HG03135 (cell line): ENCODE measurements around the gene SYNCRIP.
"Not testable (repeated sequence)": the region's sequence is repeated elsewhere in the genome, so short reads cannot be mapped to it uniquely, and the experiment has no call there.

Source experiments
- ATAC-seq: cut with Tn5 transposase; IDR thresholded peaks from one replicate; pipeline ENCODE4 v1.9.1; 2021; ENCODE audit warnings: mild to moderate bottlenecking, moderate library complexity; ENCODE audit not compliant: unreplicated experiment

Gene SYNCRIP

GRCh38 chr6:85670573-85670972 lies 27.9 kb upstream of the SYNCRIP start:
- ATAC-seq, result no peak

- peak; percentile 95 for ATAC-seq
These were observed 27.1 kb upstream of the SYNCRIP start for GRCh38 chr6:85669735-85670194.

GRCh38 chr6:85662251-85662650 lies 19.6 kb upstream of the SYNCRIP start:
- no peak for ATAC-seq

- no peak for ATAC-seq
These were observed 17.5 kb upstream of the SYNCRIP start for GRCh38 chr6:85660181-85660611.

- no peak for ATAC-seq
These were observed 7.9 kb upstream of the SYNCRIP start for GRCh38 chr6:85650606-85651005.

- no peak for ATAC-seq
These were observed 1.6 kb upstream of the SYNCRIP start for GRCh38 chr6:85644279-85644762.

GRCh38 chr6:85643537-85644278 lies 1.0 kb upstream of the SYNCRIP start:
- ATAC-seq, result peak; percentile 56

GRCh38 chr6:85641897-85642773 lies 551 bp downstream of the SYNCRIP start:
- ATAC-seq, result no peak

- no peak for ATAC-seq
These were observed 1.2 kb downstream of the SYNCRIP start for GRCh38 chr6:85641522-85641896.

- ATAC-seq, result no peak
These were observed 1.9 kb downstream of the SYNCRIP start for GRCh38 chr6:85640821-85641220.

GRCh38 chr6:85637579-85637978 lies 5.1 kb downstream of the SYNCRIP start:
- no peak for ATAC-seq

GRCh38 chr6:85632164-85632942 lies 10.3 kb downstream of the SYNCRIP start:
- no peak for ATAC-seq

GRCh38 chr6:85631117-85631516 lies 11.6 kb downstream of the SYNCRIP start:
- not testable (repeated sequence) for ATAC-seq

GRCh38 chr6:85628353-85628752 lies 14.3 kb downstream of the SYNCRIP start:
- ATAC-seq, result no peak

GRCh38 chr6:85620308-85620707 lies 22.4 kb downstream of the SYNCRIP start:
- no peak for ATAC-seq

- no peak for ATAC-seq
These were observed 27.9 kb downstream of the SYNCRIP start for GRCh38 chr6:85614780-85615179.

GRCh38 chr6:85612690-85613474 lies 29.8 kb downstream of the SYNCRIP start:
- no peak for ATAC-seq

GRCh38 chr6:85610182-85610895 lies 32.3 kb downstream of the SYNCRIP start:
- no peak for ATAC-seq

GRCh38 chr6:85602100-85602499 lies 40.6 kb downstream of the SYNCRIP start:
- no peak for ATAC-seq
